Measurements from ENCODE around the gene MIPOL1. TPM values are rescaled to one million over a fixed set of nuclear protein-coding genes. Genes with fewer than 3 reads are reported as not detected.
"Not testable (repeated sequence)": the region's sequence is repeated elsewhere in the genome, so short reads cannot be mapped to it uniquely, and the experiment has no call there.

MIPOL1 gene
- total and polyA plus RNA-seq, 2 donors (not counting 3 experiments of a cell fraction or from before 2014, with no cell fraction given), result 3.4 to 33.5 TPM

- H3K9ac ChIP-seq (replicated peaks; ENCODE audit: extremely low read depth, insufficient read depth, low read length); H3K27me3 ChIP-seq (ENCODE audit: control insufficient read depth in 2 of 2, insufficient read depth in 2 of 2, low read length in 2 of 2); DNase-seq (ENCODE audit: low read depth, low spot score); H3K79me2 ChIP-seq (ENCODE audit: control insufficient read depth, insufficient read depth, low read length); H4K20me1 ChIP-seq (replicated peaks; ENCODE audit: control insufficient read depth, extremely low read depth, insufficient read depth, low read length); BruUV-seq (replicated peaks); H3K4me2 ChIP-seq (ENCODE audit: insufficient read depth, low read length); POLR2A ChIA-PET; dilution Hi-C loops (cut with MboI; ENCODE audit: extremely low pct_ligation_motif_present, low sequenced_read_pairs); H3K9me3 ChIP-seq (replicated peaks; ENCODE audit: control insufficient read depth, insufficient read depth, low read length); H3K36me3 ChIP-seq (ENCODE audit: control insufficient read depth in 2 of 2, extremely low read depth in 1 of 2, insufficient read depth in 2 of 2, low read length in 2 of 2); intact Hi-C loops (cut with micrococcal nuclease); FAIRE-seq; H3K4me1 ChIP-seq (ENCODE audit: control insufficient read depth, extremely low read depth, insufficient read depth, low read length); H3K4me3 ChIP-seq (replicated peaks in 1 of 3; ENCODE audit: insufficient read depth in 1 of 3, low read depth in 1 of 3, low read length in 3 of 3); H2AFZ ChIP-seq (ENCODE audit: low read depth, low read length); H3K27ac ChIP-seq (ENCODE audit: insufficient read depth, low read depth, low read length); CTCF ChIA-PET; H3K9me1 ChIP-seq (replicated peaks; ENCODE audit: control insufficient read depth, extremely low read depth, insufficient read depth, low read length): not testable (repeated sequence)
Observed at GRCh38 chr14:37295262-37295661, 97.5 kb downstream of the MIPOL1 start.

- no peak for DNase-seq (ENCODE audit: low read depth, low spot score)
Observed at GRCh38 chr14:37311252-37311651, 113.5 kb downstream of the MIPOL1 start.

More at GRCh38 chr14:37311252-37311651, 113.5 kb downstream of the MIPOL1 start:
- Histone ChIP-seq H3K9me1 (replicated peaks; ENCODE audit: control insufficient read depth, extremely low read depth, insufficient read depth, low read length) (no peaks in the 10 kb centered on the region), H3K79me2 (ENCODE audit: control insufficient read depth, insufficient read depth, low read length) (no peaks in the 10 kb centered on the region), H3K9me3 (replicated peaks; ENCODE audit: control insufficient read depth, insufficient read depth, low read length) (no peaks in the 10 kb centered on the region), H3K4me2 (ENCODE audit: insufficient read depth, low read length) (no peak overlapping the region), H3K36me3 (ENCODE audit: control insufficient read depth in 2 of 2, extremely low read depth in 1 of 2, insufficient read depth in 2 of 2, low read length in 2 of 2) (no peaks in the 10 kb centered on the region), H3K4me3 (replicated peaks in 1 of 3; ENCODE audit: insufficient read depth in 1 of 3, low read depth in 1 of 3, low read length in 3 of 3) (no peak overlapping the region), H3K4me1 (ENCODE audit: control insufficient read depth, extremely low read depth, insufficient read depth, low read length) (no peaks in the 10 kb centered on the region), H3K9ac (replicated peaks; ENCODE audit: extremely low read depth, insufficient read depth, low read length) (no peak overlapping the region), H4K20me1 (replicated peaks; ENCODE audit: control insufficient read depth, extremely low read depth, insufficient read depth, low read length) (no peaks in the 10 kb centered on the region), H2AFZ (ENCODE audit: low read depth, low read length) (no peak overlapping the region), H3K27ac (ENCODE audit: insufficient read depth, low read depth, low read length) (no peak overlapping the region), H3K27me3 (ENCODE audit: control insufficient read depth in 2 of 2, insufficient read depth in 2 of 2, low read length in 2 of 2) (no peaks in the 10 kb centered on the region)
- CTCF ChIA-PET, result no interaction called here
- POLR2A ChIA-PET, result no interaction called here
- no TSS peak for BruUV-seq (replicated peaks)
- FAIRE-seq, result no peak
- dilution Hi-C loops (cut with MboI; ENCODE audit: extremely low pct_ligation_motif_present, low sequenced_read_pairs) (no loop called here), intact Hi-C loops (cut with micrococcal nuclease) (no loop called here)
- TF ChIP-seq MAX (IDR thresholded peaks at IDR 0.05; ENCODE audit: insufficient read depth, insufficient read length), result no peak
- TF ChIP-seq EZH2 (IDR thresholded peaks at IDR 0.05; ENCODE audit: borderline replicate concordance, low read depth, low read length, severe bottlenecking), result no peak
- TF ChIP-seq CTCF (IDR thresholded peaks at IDR 0.05; ENCODE audit: extremely low read depth in 1 of 2, insufficient read depth in 1 of 2, low read depth in 1 of 2, low read length in 2 of 2), result no peak
- no peak for TF ChIP-seq FOS (IDR thresholded peaks at IDR 0.05; ENCODE audit: borderline replicate concordance, insufficient read depth, low read length)
- TF ChIP-seq JUN (IDR thresholded peaks at IDR 0.05; ENCODE audit: borderline replicate concordance, insufficient read depth, insufficient read length, low read depth), result no peak
- TF ChIP-seq POLR2A (IDR thresholded peaks at IDR 0.05; ENCODE audit: low read depth, low read length), result no peak
- no peak for TF ChIP-seq MYC (IDR thresholded peaks at IDR 0.05; ENCODE audit: low read depth, low read length)
- no peak for TF ChIP-seq POLR2AphosphoS5 (IDR thresholded peaks at IDR 0.05; ENCODE audit: insufficient read depth, low read depth, low read length)
- TF ChIP-seq GATA2 (IDR thresholded peaks at IDR 0.05; ENCODE audit: insufficient read depth, insufficient read length, low read depth, low read length), result no peak
